Gastrocnemius medialis (tissue), 4 donors: ENCODE results near the gene EIF2A. TPM values are rescaled to one million over a fixed set of nuclear protein-coding genes. Genes with fewer than 3 reads are reported as not detected.

Experiments
- ATAC-seq, 2 donors: fragments of 150-250 bp; one replicate each; pipeline ENCODE4 v1.9.1; 2016
- DNase-seq, 2 donors: peaks; one replicate each; pipeline ENCODE4 v3.0.0-alpha.2; 2019
- H3K27ac ChIP-seq, 4 donors: fragments of 200-600 bp; sonication (generic); 1 replicate in 1 of 4; 2 replicates in 3 of 4; pipeline ENCODE4 v1.5.1; 2016 to 2018; ENCODE audit warnings: mild to moderate bottlenecking in 2 of 4, moderate library complexity in 1 of 4
- H3K27me3 ChIP-seq, 3 donors: fragments of 200-600 bp; sonication (generic) in 2 of 3; 1 replicate in 1 of 3; 2 replicates in 2 of 3; pipeline versions ENCODE4 v1.5.1 to v1.6.0; 2016 to 2019; ENCODE audit warnings: mild to moderate bottlenecking in 1 of 3, moderate library complexity in 1 of 3
- H3K36me3 ChIP-seq, 2 donors: fragments of 200-600 bp; sonication (generic) in 1 of 2; one replicate each; pipeline ENCODE4 v1.5.1; 2017 to 2018
- H3K4me1 ChIP-seq, 2 donors: fragments of 200-600 bp; sonication (generic) in 1 of 2; one replicate each; pipeline ENCODE4 v1.5.1; 2016 to 2017; ENCODE audit warnings: mild to moderate bottlenecking in 2 of 2
- H3K4me3 ChIP-seq, 4 donors: fragments of 200-600 bp; sonication (generic) in 3 of 4; 1 replicate in 1 of 4; 2 replicates in 3 of 4; pipeline ENCODE4 v1.5.1; 2016 to 2019; ENCODE audit warnings: mild to moderate bottlenecking in 2 of 4
- H3K9me3 ChIP-seq, 3 donors: fragments of 200-600 bp; sonication (generic) in 2 of 3; 1 replicate in 1 of 3; 2 replicates in 2 of 3; pipeline ENCODE4 v1.5.1; 2016 to 2019
- POLR2A ChIP-seq, 2 donors: fragments of 450-650 bp; IDR thresholded peaks; one replicate each; pipeline ENCODE4 v1.6.1; 2017; ENCODE audit warnings: antibody characterized with exemption in 2 of 2, mild to moderate bottlenecking in 2 of 2, moderate library complexity in 2 of 2
- in situ Hi-C, 4 donors: fragments of 200-750 bp; cut with MboI; loops; one replicate each; pipeline versions ENCODE4 v1.15.0 to v1.8.0; 2017; ENCODE audit warnings: low sequenced_read_pairs in 4 of 4
- intact Hi-C: fragments of 100-400 bp; cut with DNase I; formaldehyde crosslinking; loops from one replicate; pipeline ENCODE4 v1.15.1; 2023; ENCODE audit warnings: low total_unique reads
- total RNA-seq, 4 donors: library from RNA; depleted of rRNA; stranded (reverse); fragments of >200 nt; gene quantifications; one replicate each; pipeline versions ENCODE4 v1.1.0 to v1.2.3, GENCODE V29; 2016
- TF ChIP-seq, protein P1 (sequence below), 5 experiments: fragments of 450-650 bp in 3 of 5; fragments of 200-600 bp in 2 of 5; sonication (generic) in 2 of 5; IDR thresholded peaks in 4 of 5; conservative IDR thresholded peaks in 1 of 5; 1 replicate in 4 of 5; 2 replicates in 1 of 5; pipeline ENCODE4 v1.5.1; 2016 to 2019; ENCODE audit warnings: antibody characterized with exemption in 5 of 5, mild to moderate bottlenecking in 3 of 5, moderate library complexity in 3 of 5

EIF2A gene
- total RNA-seq, 4 donors from 2014 or later: 150 to 168 (median 163) TPM

DNA sequence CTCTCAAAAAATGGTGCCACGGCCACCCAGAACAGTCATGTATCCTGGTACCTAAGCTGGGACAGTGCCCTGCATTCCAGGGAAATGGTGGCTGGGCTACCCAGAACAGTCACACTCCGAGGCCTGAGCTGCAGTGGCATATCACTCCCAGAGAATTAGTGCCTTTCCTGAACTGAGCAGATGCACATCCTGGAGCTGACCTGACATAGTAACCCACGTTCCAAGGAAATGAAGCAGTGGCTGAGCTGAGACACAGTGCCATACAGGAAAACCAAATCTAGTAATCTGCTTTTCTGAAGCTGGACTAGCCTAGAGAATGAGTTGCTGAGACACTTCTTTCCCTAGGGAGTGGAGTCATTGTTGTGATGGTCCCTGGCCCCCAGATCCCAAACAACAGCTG lies 42.1 kb upstream of the EIF2A start:
- no peak for TF ChIP-seq POLR2A (IDR thresholded peaks at IDR 0.05)
- TF ChIP-seq, protein P1, sequence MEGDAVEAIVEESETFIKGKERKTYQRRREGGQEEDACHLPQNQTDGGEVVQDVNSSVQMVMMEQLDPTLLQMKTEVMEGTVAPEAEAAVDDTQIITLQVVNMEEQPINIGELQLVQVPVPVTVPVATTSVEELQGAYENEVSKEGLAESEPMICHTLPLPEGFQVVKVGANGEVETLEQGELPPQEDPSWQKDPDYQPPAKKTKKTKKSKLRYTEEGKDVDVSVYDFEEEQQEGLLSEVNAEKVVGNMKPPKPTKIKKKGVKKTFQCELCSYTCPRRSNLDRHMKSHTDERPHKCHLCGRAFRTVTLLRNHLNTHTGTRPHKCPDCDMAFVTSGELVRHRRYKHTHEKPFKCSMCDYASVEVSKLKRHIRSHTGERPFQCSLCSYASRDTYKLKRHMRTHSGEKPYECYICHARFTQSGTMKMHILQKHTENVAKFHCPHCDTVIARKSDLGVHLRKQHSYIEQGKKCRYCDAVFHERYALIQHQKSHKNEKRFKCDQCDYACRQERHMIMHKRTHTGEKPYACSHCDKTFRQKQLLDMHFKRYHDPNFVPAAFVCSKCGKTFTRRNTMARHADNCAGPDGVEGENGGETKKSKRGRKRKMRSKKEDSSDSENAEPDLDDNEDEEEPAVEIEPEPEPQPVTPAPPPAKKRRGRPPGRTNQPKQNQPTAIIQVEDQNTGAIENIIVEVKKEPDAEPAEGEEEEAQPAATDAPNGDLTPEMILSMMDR (IDR thresholded peaks at IDR 0.05 in 4 of 5, conservative IDR thresholded peaks at IDR 0.05 in 1 of 5): no peak
- no peak overlapping the region for H3K4me3 ChIP-seq
- no peak overlapping the region for H3K27ac ChIP-seq
- H3K36me3 ChIP-seq: no peaks in the 10 kb centered on the region
- ATAC-seq (no peak), DNase-seq (no peak)
- in situ Hi-C loops (loop anchor here in 2 of 4 donors (10.0 to 25.0 kb wide), 2 partner anchors 217 to 220 kb away; no protein-coding TSS in a partner anchor), intact Hi-C loops (no loop called here)
- H3K4me1 ChIP-seq: no peaks in the 10 kb centered on the region
- no peaks in the 10 kb centered on the region for H3K9me3 ChIP-seq
- no peaks in the 10 kb centered on the region for H3K27me3 ChIP-seq

DNA sequence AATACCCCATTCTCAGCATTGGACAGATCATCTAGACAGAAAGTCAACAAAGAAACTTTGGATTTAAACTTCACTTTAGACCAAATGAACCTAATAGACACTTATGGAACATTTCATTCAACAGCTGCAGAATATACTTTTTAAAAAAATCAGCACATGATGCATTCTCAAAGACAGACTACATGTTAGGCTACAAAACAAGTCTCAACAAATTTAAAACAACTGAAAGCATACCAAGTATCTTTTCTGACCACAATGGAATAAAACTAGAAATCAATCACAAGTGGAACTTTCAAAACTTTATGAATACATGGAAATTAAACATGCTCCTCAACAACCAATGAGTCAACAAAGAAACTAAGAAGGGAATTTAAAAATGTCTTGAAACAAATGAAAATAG lies 38.2 kb upstream of the EIF2A start:
- in situ Hi-C loops (loop anchor here in 2 of 4 donors (10.0 to 25.0 kb wide), 2 partner anchors 221 to 224 kb away; no protein-coding TSS in a partner anchor), intact Hi-C loops (no loop called here)
- no peaks in the 10 kb centered on the region for H3K9me3 ChIP-seq
- ATAC-seq: no peak
- H3K4me1 ChIP-seq: no peaks in the 10 kb centered on the region
- H3K36me3 ChIP-seq: no peaks in the 10 kb centered on the region
- H3K27ac ChIP-seq: no peak overlapping the region
- H3K4me3 ChIP-seq: no peak overlapping the region
- TF ChIP-seq, protein P1 (IDR thresholded peaks at IDR 0.05 in 4 of 5, conservative IDR thresholded peaks at IDR 0.05 in 1 of 5): no peak
- TF ChIP-seq POLR2A (IDR thresholded peaks at IDR 0.05): no peak
- no peak for DNase-seq
- H3K27me3 ChIP-seq: no peaks in the 10 kb centered on the region

DNA sequence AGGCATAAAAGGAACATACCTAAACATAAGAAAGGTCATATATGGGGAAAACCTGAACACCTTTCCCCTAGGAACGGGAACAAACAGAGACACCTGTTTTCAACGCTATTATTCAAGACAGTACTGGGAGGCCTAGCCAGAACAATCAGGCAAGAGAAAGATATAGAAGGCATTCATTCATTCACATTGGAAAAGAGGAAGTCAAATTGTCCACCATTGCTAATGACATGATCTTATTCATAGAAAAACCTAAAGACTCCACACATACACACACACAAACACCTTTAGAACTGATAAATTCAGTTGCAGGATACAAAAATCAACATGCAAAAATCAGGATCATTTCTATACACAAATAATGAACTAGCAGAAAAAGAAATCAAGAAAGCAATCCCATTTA lies 36.8 kb upstream of the EIF2A start:
- in situ Hi-C loops (loop anchor here in 2 of 4 donors (10.0 to 25.0 kb wide), 2 partner anchors 222 to 225 kb away; no protein-coding TSS in a partner anchor), intact Hi-C loops (no loop called here)
- Histone ChIP-seq H3K27me3 (no peaks in the 10 kb centered on the region), H3K4me1 (no peaks in the 10 kb centered on the region), H3K27ac (no peak overlapping the region), H3K4me3 (no peak overlapping the region), H3K9me3 (no peaks in the 10 kb centered on the region), H3K36me3 (no peaks in the 10 kb centered on the region)
- TF ChIP-seq, protein P1 (IDR thresholded peaks at IDR 0.05 in 4 of 5, conservative IDR thresholded peaks at IDR 0.05 in 1 of 5): no peak
- TF ChIP-seq POLR2A (IDR thresholded peaks at IDR 0.05): no peak
- ATAC-seq (no peak), DNase-seq (no peak)

- in situ Hi-C loops (loop anchor here in 1 of 4 donors (25.0 kb wide), 1 partner anchor 224 kb away; no protein-coding TSS in a partner anchor), intact Hi-C loops (no loop called here)
- DNase-seq (no peak), ATAC-seq (no peak)
- TF ChIP-seq POLR2A (IDR thresholded peaks at IDR 0.05): no peak
- TF ChIP-seq, protein P1 (IDR thresholded peaks at IDR 0.05 in 4 of 5, conservative IDR thresholded peaks at IDR 0.05 in 1 of 5): no peak
- Histone ChIP-seq H3K36me3 (no peaks in the 10 kb centered on the region), H3K27ac (no peak overlapping the region), H3K9me3 (no peaks in the 10 kb centered on the region), H3K27me3 (no peaks in the 10 kb centered on the region), H3K4me3 (no peak overlapping the region), H3K4me1 (no peaks in the 10 kb centered on the region)
Measured at GRCh38 chr3:150511122-150511821, 35.3 kb upstream of the EIF2A start.
